ENCODE data around the gene VAT1L.
A peak's percentile ranks its signal among the peaks of the same experiment; 100 is the strongest.

The VAT1L gene

GRCh38 chr16:77788181-77789084 is at the start of gene VAT1L:
Gene VAT1L (plus strand): TSS chr16:77788564. CDS start chr16:77788683, 119 bp downstream.
- no peak for DNase-seq (ENCODE audit: low read depth, low spot score)
- Histone ChIP-seq H3K27me3 (ENCODE audit: control insufficient read depth, insufficient read depth, low read length) (peaks cover 8% of the 10 kb centered on the region; the same call in 1 of the 2 replicates), H3K4me1 (ENCODE audit: control insufficient read depth, insufficient read depth, low read length) (no peaks in the 10 kb centered on the region), H3K9me3 (ENCODE audit: control insufficient read depth, insufficient read depth, low read length) (no peaks in the 10 kb centered on the region), H3K4me3 (ENCODE audit: low read length) (peak within 1 kb of the TSS; percentile 83), H3K27ac (ENCODE audit: low read length) (no peak within 1 kb of the TSS), H3K36me3 (ENCODE audit: control insufficient read depth, insufficient read depth, low read length) (no peaks in the 10 kb centered on the region)
- no CpG with 5 or more reads among the region's 78 CpGs for WGBS (ENCODE audit: insufficient coverage, insufficient read length)

- DNase-seq (ENCODE audit: low read depth, low spot score): no peak
- WGBS (ENCODE audit: insufficient coverage, insufficient read length): no CpG with 5 or more reads among the region's 10 CpGs
- H3K36me3 ChIP-seq (ENCODE audit: control insufficient read depth, insufficient read depth, low read length): 0 out of 2 replicates have a peak, but pooled peaks cover 2% of the 10 kb centered on the region
- H3K27ac ChIP-seq (ENCODE audit: low read length): no peak overlapping the region
- H3K4me3 ChIP-seq (ENCODE audit: low read length): no peak overlapping the region
- H3K9me3 ChIP-seq (ENCODE audit: control insufficient read depth, insufficient read depth, low read length): no peaks in the 10 kb centered on the region
- no peaks in the 10 kb centered on the region for H3K4me1 ChIP-seq (ENCODE audit: control insufficient read depth, insufficient read depth, low read length)
- no peaks in the 10 kb centered on the region for H3K27me3 ChIP-seq (ENCODE audit: control insufficient read depth, insufficient read depth, low read length)
Measured at GRCh38 chr16:77738706-77739558, 49.4 kb upstream of the VAT1L start.

GRCh38 chr16:77739559-77739892 is 48.8 kb upstream of the VAT1L start:
- Histone ChIP-seq H3K4me1 (ENCODE audit: control insufficient read depth, insufficient read depth, low read length) (no peaks in the 10 kb centered on the region), H3K27me3 (ENCODE audit: control insufficient read depth, insufficient read depth, low read length) (no peaks in the 10 kb centered on the region), H3K27ac (ENCODE audit: low read length) (no peak overlapping the region), H3K9me3 (ENCODE audit: control insufficient read depth, insufficient read depth, low read length) (no peaks in the 10 kb centered on the region), H3K4me3 (ENCODE audit: low read length) (no peak overlapping the region), H3K36me3 (ENCODE audit: control insufficient read depth, insufficient read depth, low read length) (0 out of 2 replicates have a peak, but pooled peaks cover 2% of the 10 kb centered on the region)
- DNase-seq (ENCODE audit: low read depth, low spot score): no peak
- no CpG with 5 or more reads among the region's 1 CpG for WGBS (ENCODE audit: insufficient coverage, insufficient read length)

GRCh38 chr16:77744141-77744540 is 44.2 kb upstream of the VAT1L start:
- H3K27me3 ChIP-seq (ENCODE audit: control insufficient read depth, insufficient read depth, low read length): no peaks in the 10 kb centered on the region
- H3K36me3 ChIP-seq (ENCODE audit: control insufficient read depth, insufficient read depth, low read length): no peaks in the 10 kb centered on the region
- H3K4me3 ChIP-seq (ENCODE audit: low read length): no peak overlapping the region
- H3K9me3 ChIP-seq (ENCODE audit: control insufficient read depth, insufficient read depth, low read length): no peaks in the 10 kb centered on the region
- no peak overlapping the region for H3K27ac ChIP-seq (ENCODE audit: low read length)
- H3K4me1 ChIP-seq (ENCODE audit: control insufficient read depth, insufficient read depth, low read length): no peaks in the 10 kb centered on the region
- no peak for DNase-seq (ENCODE audit: low read depth, low spot score)
- WGBS (ENCODE audit: insufficient coverage, insufficient read length): no CpG with 5 or more reads among the region's 4 CpGs

GRCh38 chr16:77745972-77746371 is 42.4 kb upstream of the VAT1L start:
- no CpG with 5 or more reads among the region's 1 CpG for WGBS (ENCODE audit: insufficient coverage, insufficient read length)
- H3K27me3 ChIP-seq (ENCODE audit: control insufficient read depth, insufficient read depth, low read length): no peaks in the 10 kb centered on the region
- H3K4me1 ChIP-seq (ENCODE audit: control insufficient read depth, insufficient read depth, low read length): no peaks in the 10 kb centered on the region
- DNase-seq (ENCODE audit: low read depth, low spot score): no peak
- no peak overlapping the region for H3K4me3 ChIP-seq (ENCODE audit: low read length)
- no peak overlapping the region for H3K27ac ChIP-seq (ENCODE audit: low read length)
- no peaks in the 10 kb centered on the region for H3K9me3 ChIP-seq (ENCODE audit: control insufficient read depth, insufficient read depth, low read length)
- no peaks in the 10 kb centered on the region for H3K36me3 ChIP-seq (ENCODE audit: control insufficient read depth, insufficient read depth, low read length)

GRCh38 chr16:77748421-77749005 is 39.9 kb upstream of the VAT1L start:
- Histone ChIP-seq H3K4me1 (ENCODE audit: control insufficient read depth, insufficient read depth, low read length) (no peaks in the 10 kb centered on the region), H3K9me3 (ENCODE audit: control insufficient read depth, insufficient read depth, low read length) (no peaks in the 10 kb centered on the region), H3K27ac (ENCODE audit: low read length) (no peak overlapping the region), H3K4me3 (ENCODE audit: low read length) (no peak overlapping the region), H3K36me3 (ENCODE audit: control insufficient read depth, insufficient read depth, low read length) (no peaks in the 10 kb centered on the region), H3K27me3 (ENCODE audit: control insufficient read depth, insufficient read depth, low read length) (no peaks in the 10 kb centered on the region)
- WGBS (ENCODE audit: insufficient coverage, insufficient read length): 100% methylated on average over 1 of the region's 7 CpGs
- no peak for DNase-seq (ENCODE audit: low read depth, low spot score)

GRCh38 chr16:77749415-77749814 is 38.9 kb upstream of the VAT1L start:
- Histone ChIP-seq H3K36me3 (ENCODE audit: control insufficient read depth, insufficient read depth, low read length) (no peaks in the 10 kb centered on the region), H3K27me3 (ENCODE audit: control insufficient read depth, insufficient read depth, low read length) (no peaks in the 10 kb centered on the region), H3K4me3 (ENCODE audit: low read length) (no peak overlapping the region), H3K9me3 (ENCODE audit: control insufficient read depth, insufficient read depth, low read length) (no peaks in the 10 kb centered on the region), H3K4me1 (ENCODE audit: control insufficient read depth, insufficient read depth, low read length) (no peaks in the 10 kb centered on the region), H3K27ac (ENCODE audit: low read length) (no peak overlapping the region)
- DNase-seq (ENCODE audit: low read depth, low spot score): no peak
- no CpG with 5 or more reads among the region's 1 CpG for WGBS (ENCODE audit: insufficient coverage, insufficient read length)

- no peaks in the 10 kb centered on the region for H3K4me1 ChIP-seq (ENCODE audit: control insufficient read depth, insufficient read depth, low read length)
- H3K36me3 ChIP-seq (ENCODE audit: control insufficient read depth, insufficient read depth, low read length): no peaks in the 10 kb centered on the region
- H3K27ac ChIP-seq (ENCODE audit: low read length): no peak overlapping the region
- H3K9me3 ChIP-seq (ENCODE audit: control insufficient read depth, insufficient read depth, low read length): no peaks in the 10 kb centered on the region
- DNase-seq (ENCODE audit: low read depth, low spot score): no peak
- no peak overlapping the region for H3K4me3 ChIP-seq (ENCODE audit: low read length)
- no peaks in the 10 kb centered on the region for H3K27me3 ChIP-seq (ENCODE audit: control insufficient read depth, insufficient read depth, low read length)
- WGBS (ENCODE audit: insufficient coverage, insufficient read length): no CpG with 5 or more reads among the region's 5 CpGs
Measured at GRCh38 chr16:77758046-77758445, 30.3 kb upstream of the VAT1L start.

- Histone ChIP-seq H3K4me3 (ENCODE audit: low read length) (no peak overlapping the region), H3K27me3 (ENCODE audit: control insufficient read depth, insufficient read depth, low read length) (no peaks in the 10 kb centered on the region), H3K9me3 (ENCODE audit: control insufficient read depth, insufficient read depth, low read length) (no peaks in the 10 kb centered on the region), H3K4me1 (ENCODE audit: control insufficient read depth, insufficient read depth, low read length) (no peaks in the 10 kb centered on the region), H3K36me3 (ENCODE audit: control insufficient read depth, insufficient read depth, low read length) (no peaks in the 10 kb centered on the region), H3K27ac (ENCODE audit: low read length) (no peak overlapping the region)
- DNase-seq (ENCODE audit: low read depth, low spot score): no peak
- no CpG with 5 or more reads among the region's 2 CpGs for WGBS (ENCODE audit: insufficient coverage, insufficient read length)
Measured at GRCh38 chr16:77758508-77758907, 29.9 kb upstream of the VAT1L start.

- Histone ChIP-seq H3K9me3 (ENCODE audit: control insufficient read depth, insufficient read depth, low read length) (no peaks in the 10 kb centered on the region), H3K36me3 (ENCODE audit: control insufficient read depth, insufficient read depth, low read length) (no peaks in the 10 kb centered on the region), H3K27ac (ENCODE audit: low read length) (no peak overlapping the region), H3K4me3 (ENCODE audit: low read length) (no peak overlapping the region), H3K27me3 (ENCODE audit: control insufficient read depth, insufficient read depth, low read length) (no peaks in the 10 kb centered on the region), H3K4me1 (ENCODE audit: control insufficient read depth, insufficient read depth, low read length) (no peaks in the 10 kb centered on the region)
- no peak for DNase-seq (ENCODE audit: low read depth, low spot score)
- no CpG with 5 or more reads among the region's 1 CpG for WGBS (ENCODE audit: insufficient coverage, insufficient read length)
Measured at GRCh38 chr16:77759201-77759600, 29.2 kb upstream of the VAT1L start.
